Hepatocyte (in vitro differentiated cells): ENCODE data around the gene MFRP.

Experiments
- CTCF ChIP-seq: fragments of 200-600 bp; sonication (generic); IDR thresholded peaks from 2 replicates; pipeline ENCODE4 v1.5.1; 2016; ENCODE audit warnings: antibody characterized with exemption, mild to moderate bottlenecking; ENCODE audit not compliant: poor library complexity
- EZH2 ChIP-seq: fragments of 200-600 bp; sonication (generic); IDR thresholded peaks from 2 replicates; pipeline ENCODE4 v1.6.1; 2016; ENCODE audit warnings: antibody characterized with exemption, mild to moderate bottlenecking, borderline replicate concordance

GRCh38 chr11:119338965-119339588 lies 7.4 kb downstream of the MFRP start:
- TF ChIP-seq EZH2: no peak
- TF ChIP-seq CTCF: no peak
